NCI-H2107 treated with DMSO at 0.1 percent for 48 hours (cell line): ENCODE results near the gene DLD.
"Not testable (repeated sequence)": the region's sequence is repeated elsewhere in the genome, so short reads cannot be mapped to it uniquely, and the experiment has no call there.

Experiments
- DNase-seq: peaks from one replicate; lab custom pipeline; 2025; ENCODE audit not compliant: unreplicated experiment; lab: John Stamatoyannopoulos, UW

Gene DLD, protein sequence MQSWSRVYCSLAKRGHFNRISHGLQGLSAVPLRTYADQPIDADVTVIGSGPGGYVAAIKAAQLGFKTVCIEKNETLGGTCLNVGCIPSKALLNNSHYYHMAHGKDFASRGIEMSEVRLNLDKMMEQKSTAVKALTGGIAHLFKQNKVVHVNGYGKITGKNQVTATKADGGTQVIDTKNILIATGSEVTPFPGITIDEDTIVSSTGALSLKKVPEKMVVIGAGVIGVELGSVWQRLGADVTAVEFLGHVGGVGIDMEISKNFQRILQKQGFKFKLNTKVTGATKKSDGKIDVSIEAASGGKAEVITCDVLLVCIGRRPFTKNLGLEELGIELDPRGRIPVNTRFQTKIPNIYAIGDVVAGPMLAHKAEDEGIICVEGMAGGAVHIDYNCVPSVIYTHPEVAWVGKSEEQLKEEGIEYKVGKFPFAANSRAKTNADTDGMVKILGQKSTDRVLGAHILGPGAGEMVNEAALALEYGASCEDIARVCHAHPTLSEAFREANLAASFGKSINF

DNA sequence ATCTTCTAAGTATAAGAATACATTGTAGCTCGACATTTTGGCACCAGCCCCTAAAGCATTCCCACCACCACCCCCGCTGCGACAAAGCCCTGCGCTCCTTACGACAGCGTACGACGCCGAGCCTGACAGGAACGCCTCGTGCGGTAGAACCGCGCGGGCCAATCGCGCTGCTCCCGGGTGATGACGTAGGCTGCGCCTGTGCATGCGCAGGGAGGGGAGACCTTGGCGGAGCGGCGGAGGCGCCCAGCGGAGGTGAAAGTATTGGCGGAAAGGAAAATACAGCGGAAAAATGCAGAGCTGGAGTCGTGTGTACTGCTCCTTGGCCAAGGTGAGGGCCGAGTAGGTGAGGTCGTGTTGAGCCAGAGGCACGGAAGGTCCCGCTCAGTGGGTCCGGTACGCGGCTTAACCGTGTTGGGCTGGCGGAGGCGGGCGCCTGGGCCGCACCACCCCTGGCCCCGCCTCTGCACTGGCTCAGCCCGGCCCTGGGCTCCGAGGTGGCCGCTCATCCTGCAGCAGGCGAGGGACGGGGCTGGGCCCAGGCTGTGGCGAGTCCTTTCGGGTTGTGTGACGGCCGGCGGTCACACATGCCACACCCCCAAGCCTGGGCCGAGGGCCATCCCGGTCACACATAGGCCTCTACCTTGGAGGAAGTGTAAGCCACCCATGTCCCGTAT is at the start of gene DLD:
TSS of gene DLD (plus strand) at position 222 of the 674 bp plus-strand sequence. CDS start at position 290, 68 bp downstream.
- DNase-seq, result peak; percentile 60

DNA sequence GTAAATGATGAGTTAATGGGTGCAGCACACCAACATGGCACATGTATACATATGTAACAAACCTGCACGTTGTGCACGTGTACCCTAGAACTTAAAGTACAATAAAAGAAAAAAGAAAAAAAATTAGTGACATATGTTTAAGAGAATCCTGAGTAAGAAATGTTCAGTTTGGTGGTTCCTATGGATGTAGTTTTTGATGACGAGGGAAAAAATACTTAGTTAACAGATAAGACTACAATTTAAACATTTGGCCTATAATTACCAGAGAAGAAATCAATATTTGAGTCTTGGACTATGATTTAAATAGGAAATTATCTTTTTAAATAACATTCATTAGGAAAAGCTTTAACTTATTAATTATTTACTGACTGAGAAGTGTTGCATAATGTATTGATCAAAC is 48.8 kb upstream of the DLD start:
- DNase-seq, result no peak

DNA sequence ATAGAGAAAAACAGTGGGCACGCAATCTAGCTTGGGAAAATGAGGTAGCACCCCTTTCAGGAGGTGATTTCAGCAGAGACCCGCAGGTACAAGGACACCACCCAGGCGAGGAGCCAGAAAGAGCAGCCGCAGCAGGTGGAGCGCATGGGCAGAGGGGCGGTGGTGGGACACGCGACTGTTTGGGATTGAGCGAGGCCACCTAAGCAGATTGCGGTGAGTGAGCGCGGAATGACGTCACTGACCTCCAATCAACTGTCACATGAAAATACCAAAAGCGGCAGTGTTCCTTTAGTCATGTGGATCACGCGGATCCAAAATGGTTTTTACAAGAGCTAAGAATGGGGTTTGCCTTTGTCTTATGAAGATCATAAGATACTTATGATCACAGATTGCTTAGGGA is 47.8 kb upstream of the DLD start:
- no peak for DNase-seq

DNA sequence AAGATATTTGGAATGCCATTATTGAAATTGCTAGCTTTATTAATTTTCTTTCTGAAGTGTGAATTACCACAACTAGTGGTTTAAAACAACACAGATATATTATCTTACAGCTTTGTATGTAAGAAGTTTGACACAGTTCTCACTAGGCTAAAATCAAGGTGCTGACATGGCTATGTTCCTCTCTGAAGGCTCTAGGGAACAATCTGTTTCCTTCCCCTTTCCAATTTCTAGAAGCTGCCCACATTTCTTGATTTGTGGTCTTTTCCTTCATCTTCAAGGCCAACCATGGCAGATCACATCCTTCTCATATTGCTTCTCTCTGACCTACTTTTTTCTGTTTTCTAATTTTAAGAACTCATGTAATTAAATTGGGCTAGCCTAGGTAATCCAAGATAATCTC is 44.7 kb upstream of the DLD start:
- no peak for DNase-seq

DNA sequence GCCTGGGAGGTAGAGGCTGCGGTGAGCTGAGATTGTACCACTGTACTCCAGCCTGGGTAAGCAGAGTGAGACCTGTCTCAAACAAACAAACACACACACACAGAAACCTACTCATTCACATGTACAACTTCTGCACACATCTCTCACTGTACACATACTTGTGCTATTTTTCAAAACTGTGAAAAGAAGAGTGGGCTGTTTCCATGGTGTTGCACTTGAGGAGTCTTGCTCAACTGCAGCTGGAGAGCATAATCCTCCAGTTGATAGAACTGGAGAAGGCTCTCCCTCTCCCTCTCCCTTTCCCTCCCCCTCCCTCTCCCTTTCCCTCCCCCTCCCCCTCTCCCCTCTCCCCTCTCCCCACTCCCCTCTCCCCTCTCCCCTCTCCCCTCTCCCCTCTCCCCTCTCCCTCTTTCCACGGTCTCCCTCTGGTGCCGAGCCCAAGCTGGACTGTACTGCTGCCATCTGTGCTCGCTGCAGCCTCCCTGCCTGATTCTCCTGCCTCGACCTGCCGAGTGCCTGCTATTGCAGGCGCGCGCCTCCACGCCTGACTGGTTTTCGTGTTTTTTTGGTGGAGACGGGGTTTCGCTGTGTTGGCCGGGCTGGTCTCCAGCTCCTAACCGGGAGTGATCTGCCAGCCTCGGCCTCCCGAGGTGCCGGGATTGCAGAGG is 43.7 kb upstream of the DLD start:
- no peak for DNase-seq

DNA sequence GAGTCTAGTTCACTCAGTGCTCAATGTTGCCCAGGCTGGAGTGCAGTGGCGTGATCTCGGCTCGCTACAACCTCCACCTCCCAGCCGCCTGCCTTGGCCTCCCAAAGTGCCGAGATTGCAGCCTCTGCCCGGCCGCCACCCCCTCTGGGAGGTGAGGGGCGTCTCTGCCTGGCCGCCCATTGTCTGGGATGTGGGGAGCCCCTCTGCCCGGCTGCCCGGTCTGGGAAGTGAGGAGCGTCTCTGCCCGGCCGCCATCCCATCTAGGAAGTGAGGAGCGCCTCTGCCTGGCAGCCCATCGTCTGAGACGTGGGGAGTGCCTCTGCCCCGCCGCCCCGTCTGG is 43.2 kb upstream of the DLD start:
- not testable (repeated sequence) for DNase-seq

DNA sequence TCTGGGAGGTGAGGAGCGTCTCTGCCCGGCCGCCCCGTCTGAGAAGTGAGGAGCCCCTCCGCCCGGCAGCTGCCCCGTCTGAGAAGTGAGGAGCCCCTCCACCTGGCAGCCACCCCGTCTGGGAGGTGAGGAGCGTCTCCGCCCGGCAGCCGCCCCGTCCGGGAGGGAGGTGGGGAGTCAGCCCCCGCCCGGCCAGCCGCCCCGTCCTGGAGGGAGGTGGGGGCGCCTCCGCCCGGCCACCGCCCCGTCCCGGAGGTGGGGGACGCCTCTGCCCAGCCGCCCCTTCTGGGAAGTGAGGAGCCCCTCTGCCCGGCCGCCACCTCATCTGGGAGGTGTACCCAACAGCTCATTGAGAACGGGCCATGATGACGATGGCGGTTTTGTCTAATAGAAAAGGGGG is 42.8 kb upstream of the DLD start:
- not testable (repeated sequence) for DNase-seq

DNA sequence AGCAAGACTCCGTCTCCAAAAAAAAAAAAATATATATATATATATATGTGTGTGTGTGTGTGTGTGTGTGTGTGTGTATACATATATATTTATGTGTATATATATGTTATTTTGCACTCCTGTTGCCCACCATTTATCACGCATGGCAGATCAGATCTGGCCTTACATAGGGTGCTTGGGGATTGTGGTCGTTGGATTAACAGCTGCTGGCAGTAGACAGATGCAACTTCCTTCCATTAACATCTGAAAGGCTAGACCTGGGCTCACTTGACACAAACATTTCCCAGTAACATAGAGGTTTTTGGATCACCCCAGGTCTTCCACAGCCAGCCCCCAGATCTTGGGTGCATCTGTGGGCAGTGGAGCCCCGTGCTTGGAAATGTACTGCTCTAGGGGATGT is 40.8 kb upstream of the DLD start:
- no peak for DNase-seq

DNA sequence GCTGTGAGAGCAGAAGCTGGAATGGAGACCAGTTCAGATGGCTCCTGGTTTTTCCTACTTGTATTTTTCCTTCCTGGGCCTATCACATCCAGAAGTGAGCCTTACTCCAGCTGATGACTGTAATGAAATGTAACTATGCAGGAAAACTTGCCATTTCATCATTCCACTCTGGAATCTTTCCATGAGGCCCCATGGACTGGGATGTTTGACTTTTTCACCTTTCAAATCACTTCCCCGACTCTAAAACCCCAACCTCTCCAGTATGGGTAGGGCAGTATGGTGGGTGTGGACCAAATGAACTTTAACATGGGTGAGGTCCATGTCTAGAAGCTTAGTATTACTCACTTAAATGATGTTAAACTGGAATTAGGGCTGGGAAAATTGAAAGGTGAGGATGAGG is 40.3 kb upstream of the DLD start:
- no peak for DNase-seq

DNA sequence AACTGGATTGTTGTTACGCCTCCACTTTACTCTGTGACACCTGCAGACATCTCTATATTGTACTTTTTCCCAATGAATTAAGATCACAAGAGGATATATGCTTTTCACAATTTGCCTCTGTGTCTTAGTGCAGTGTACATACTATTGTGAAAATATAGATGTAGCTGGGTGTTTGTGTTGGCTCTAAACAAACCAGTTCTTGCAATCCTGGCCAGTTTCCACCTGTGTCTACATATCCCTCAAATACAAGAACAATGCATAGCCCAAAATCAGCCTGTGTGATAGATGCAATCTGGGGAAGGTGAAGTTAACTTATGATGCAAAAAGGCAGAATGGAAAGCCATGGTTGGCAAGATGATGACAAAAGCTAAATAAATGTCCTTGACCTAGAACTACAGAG is 36.5 kb upstream of the DLD start:
- no peak for DNase-seq

DNA sequence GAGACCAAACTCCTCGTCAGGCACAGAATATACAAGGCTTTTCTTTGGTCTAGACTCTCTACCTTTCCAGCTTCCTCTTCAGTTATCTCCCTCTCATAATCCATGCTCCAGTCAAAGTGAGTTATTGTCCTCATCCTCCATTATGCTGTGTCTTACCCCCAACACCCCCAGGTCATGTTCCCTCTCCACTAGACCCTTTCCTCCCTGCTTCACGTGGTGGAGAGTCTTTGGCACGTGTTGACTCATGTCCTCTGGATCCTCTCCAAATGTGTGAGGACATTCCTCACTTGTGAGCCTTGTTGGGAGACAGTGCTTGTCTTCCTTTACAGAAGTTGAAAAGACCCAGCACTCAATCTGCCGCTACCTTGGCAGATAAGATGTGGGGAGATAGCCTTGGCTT is 36.0 kb upstream of the DLD start:
- no peak for DNase-seq

DNA sequence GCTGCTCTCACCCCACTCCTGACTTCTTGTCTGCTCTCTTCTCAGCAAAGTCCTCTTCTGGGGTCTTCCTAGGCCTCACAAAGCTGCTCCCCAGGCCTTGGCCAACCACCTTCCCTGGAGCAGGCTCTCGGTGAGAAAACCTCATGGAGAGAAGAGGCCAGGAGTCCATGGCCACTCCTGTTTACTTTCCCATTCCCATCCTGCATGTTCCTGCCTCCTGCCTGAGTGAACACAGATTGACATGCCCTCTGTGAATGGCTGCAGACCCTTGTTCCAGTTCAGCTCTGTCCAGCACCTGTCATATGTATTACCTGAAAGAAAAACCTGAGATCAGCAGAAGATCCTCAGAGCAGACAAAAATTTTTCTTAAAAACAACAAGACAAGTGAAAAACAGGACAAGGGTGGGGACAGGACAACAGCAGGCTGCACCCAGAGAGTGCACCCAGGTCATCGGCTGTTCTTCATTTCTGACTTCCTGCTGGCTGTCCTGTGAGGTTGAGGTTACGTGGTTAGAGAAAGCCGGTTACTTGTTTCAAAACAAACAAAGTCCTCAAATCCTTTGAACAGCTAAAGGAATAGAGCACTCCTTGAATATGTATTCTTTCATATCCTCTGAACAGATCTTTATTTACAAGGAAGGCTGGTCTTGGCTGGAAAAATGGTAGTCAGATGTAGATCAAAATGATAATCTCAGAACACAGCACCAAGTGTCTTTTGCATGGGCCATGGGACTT is 34.0 kb upstream of the DLD start:
- DNase-seq, result no peak

DNA sequence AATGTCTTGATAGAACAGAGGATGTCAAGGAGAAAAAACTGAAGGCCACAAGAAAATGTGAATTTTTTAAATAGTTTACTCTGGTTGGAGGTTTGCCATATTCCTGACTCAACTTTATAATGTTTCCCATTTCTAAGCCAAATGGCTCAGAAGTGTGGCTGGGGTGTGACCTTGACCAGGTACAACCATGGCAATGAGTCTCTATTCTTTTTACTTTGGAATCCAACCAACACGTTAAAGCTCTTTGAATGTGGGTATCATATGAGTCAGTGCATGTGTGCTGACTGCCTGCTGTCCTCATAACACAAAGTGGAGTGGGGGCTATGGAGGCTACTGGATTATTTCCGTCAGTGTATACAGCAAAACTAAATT is 33.5 kb upstream of the DLD start:
- DNase-seq, result no peak

DNA sequence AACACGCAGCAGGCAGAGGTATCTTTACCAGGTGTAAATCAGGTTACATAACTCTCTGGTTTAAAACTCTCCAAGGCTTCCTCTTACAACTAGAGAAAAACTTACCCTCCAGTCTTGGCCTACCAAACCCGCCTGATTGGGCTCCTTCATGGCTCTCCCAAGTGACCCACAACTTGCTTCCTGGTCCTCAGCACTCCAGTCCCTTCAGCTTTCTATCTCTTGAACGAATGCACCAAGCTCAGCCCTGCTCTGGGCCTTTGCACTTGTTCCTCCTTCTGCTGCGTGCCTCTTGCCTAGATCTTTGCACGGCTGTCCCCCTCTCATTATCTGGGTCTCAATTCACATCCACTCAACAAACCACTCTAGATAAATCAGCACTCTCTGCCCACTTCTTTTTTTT is 32.7 kb upstream of the DLD start:
- no peak for DNase-seq

DNA sequence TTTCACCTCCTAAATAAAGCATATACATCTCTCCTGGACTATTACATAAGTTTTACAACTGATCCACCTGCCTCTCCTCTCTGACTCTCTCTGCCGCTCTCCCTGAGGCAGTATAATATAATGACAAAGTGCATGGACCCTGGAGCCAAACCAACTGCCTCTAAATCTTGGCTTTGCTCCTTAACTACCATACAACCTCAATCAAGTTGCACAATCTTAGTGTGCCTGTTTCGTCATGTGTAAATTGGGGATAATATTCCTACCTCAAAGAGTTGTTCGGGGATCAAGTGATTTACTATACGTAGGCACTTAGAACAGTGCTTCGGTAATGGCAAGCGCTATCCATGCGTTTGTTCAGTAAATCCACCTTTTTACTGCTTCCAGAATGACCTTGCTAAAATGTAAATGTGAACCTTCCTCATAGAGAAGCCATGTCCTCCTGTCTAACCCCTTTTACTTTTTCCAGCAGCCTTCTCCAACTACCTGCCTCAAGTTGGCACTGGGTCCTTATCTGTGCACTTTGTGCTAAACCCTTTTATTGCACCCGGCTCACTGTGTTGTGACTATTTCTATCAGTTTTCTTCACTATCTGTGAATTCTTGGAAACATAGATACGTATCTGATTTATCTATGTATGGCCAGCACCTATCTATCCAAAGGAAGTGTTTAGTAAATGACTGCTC is 30.6 kb upstream of the DLD start:
- no peak for DNase-seq

DNA sequence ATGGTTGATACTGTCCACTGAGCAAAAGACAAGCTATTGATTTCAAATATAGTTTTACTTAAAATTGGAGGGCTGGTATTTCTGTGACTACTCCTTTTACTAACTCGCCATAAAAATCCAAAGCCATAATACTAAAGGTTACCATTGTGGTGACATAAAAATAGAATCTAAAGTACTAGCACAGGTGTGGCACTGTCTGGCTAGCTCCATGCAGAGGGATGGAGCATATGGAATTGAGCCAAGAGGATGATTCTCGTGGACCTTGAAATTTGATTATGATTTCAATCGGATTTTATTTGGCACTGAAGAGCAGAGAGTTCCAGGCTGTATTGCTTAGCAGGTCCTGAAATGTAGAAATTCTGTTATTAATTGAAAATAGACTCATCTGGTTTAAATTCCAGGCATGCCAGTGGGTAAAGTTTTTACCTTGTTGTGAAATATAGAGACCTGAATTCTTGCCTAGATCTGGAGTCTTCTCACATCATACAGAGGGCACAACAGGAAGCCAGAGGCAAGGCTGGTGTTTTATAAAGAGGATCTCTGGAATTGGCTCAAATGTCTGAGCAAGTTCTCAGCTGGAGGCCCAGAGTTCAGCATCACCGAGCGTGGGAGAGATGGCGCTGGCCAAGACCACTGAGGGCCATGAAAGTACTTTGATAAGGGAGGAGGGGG is 29.9 kb upstream of the DLD start:
- DNase-seq, result no peak

DNA sequence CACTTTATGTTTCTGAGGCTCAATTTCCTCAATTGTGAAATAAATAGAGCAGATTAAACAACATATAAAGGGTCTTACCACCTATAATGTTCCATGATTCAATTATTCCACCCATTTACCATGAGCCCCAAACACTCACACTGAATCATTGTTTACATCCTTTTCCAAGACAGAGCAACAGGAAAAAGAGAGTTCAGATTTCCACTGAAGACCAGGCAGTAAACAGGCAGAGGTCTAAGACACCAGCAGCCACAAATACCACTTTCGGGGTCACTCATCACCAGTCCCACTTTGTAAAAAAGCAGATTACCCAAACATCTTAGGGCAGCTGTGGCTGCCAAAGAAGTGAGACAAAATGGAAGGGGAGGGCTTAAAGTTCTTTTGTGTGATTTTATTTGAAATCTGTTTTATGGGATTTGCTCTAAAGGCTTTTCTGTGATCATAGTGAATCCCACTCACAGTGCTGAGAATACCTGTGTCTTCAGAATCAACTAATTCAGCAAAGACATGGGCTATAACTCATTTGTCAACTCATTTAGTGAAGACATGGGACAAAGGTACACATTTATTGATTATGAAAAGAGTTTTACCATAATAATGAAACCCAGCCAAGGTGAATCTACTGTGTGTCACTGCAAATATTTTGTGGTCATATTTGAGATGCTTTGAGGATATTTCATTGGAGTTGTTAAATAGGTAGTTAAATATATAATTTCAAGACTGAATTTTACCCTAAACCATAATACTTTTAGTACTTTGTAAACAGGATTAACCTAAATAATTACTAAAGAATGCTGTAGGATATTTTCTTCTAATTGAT is 24.8 kb upstream of the DLD start:
- no peak for DNase-seq

DNA sequence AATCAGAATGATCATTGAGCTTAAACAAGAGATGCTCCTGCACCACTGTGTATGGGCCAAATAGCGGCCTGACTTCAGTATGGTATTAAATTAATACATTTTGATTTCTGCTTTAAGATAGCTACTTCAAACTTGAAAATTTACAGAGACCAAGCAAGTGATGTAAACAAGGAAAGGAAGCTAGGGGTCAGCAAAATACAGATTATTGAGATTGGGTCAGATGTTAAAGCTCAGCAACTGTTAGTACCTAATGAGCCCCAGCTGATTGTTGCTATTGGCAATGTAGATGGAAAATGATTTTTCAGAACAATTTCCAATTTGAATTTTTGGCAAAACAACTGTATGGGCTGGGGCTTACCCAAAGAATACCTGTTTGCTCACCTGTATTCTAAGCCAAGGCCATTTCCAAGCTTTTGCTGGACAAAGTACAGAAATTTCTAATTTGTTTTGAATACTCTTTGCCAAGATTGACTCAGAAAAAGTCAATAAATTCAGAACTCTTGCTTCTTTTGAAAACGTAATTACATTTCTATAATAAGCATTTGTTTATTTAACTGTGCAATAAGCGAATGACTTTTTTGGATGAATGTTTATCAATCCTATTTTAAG is 23.0 kb upstream of the DLD start:
- DNase-seq, result no peak

DNA sequence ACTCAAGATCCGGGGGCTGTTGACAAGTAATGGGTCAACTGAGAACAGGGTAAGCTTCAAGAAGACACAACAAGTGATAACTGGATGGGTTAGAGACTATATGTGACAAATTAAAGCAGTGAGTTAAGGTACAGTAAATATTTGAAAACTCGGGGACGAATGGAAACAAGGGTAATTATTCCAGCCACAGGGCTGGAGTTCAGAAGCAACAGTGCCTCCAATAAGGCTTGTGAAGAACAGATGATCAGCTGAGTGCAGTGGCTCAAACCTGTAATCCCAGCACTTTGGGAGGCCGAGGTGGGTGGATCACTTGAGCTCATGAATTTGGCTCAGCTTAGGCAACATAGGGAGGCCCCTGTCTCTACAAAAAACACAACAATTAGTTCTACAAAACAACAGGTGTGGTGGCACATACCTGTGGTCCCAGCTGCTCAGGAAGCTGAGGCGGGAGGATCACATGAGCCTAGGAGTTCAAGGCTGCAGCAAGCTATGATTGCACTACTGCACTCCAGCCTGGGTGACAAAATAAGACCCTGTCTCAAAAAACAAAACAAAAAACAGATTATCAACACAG is 20.5 kb upstream of the DLD start:
- DNase-seq, result no peak
